ENCODE data around the gene IMPG1.

DNA sequence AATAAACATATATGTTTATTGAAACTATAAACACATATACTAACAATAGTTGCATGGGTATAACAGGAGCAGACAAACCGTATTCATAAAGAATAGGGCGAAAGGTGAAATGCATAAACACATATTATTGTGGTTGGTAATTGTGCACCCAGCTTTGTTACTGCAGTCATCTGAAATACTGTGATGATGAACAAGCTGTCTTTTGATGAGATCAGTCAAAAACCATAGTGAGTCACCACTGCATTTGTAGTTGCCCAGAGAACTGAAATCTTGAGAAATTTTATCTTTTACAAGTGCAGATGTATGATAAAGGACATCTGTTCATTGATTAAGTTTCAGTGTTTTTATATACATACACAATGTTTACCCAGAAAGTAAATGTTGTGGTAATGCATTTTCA lies 189.7 kb downstream of the IMPG1 start:
- TF ChIP-seq, protein P1, sequence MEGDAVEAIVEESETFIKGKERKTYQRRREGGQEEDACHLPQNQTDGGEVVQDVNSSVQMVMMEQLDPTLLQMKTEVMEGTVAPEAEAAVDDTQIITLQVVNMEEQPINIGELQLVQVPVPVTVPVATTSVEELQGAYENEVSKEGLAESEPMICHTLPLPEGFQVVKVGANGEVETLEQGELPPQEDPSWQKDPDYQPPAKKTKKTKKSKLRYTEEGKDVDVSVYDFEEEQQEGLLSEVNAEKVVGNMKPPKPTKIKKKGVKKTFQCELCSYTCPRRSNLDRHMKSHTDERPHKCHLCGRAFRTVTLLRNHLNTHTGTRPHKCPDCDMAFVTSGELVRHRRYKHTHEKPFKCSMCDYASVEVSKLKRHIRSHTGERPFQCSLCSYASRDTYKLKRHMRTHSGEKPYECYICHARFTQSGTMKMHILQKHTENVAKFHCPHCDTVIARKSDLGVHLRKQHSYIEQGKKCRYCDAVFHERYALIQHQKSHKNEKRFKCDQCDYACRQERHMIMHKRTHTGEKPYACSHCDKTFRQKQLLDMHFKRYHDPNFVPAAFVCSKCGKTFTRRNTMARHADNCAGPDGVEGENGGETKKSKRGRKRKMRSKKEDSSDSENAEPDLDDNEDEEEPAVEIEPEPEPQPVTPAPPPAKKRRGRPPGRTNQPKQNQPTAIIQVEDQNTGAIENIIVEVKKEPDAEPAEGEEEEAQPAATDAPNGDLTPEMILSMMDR (optimal IDR thresholded peaks at IDR 0.05 in 1 of 3, IDR thresholded peaks at IDR 0.05 in 1 of 3, conservative IDR thresholded peaks at IDR 0.05 in 1 of 3; ENCODE audit: extremely low read depth in 1 of 3, insufficient read depth in 2 of 3, low read length in 3 of 3) = no peak
- TF ChIP-seq EZH2 (IDR thresholded peaks at IDR 0.05; ENCODE audit: low read length) = no peak
